ENCODE data around the gene STYX.

Gene STYX, protein sequence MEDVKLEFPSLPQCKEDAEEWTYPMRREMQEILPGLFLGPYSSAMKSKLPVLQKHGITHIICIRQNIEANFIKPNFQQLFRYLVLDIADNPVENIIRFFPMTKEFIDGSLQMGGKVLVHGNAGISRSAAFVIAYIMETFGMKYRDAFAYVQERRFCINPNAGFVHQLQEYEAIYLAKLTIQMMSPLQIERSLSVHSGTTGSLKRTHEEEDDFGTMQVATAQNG

DNA sequence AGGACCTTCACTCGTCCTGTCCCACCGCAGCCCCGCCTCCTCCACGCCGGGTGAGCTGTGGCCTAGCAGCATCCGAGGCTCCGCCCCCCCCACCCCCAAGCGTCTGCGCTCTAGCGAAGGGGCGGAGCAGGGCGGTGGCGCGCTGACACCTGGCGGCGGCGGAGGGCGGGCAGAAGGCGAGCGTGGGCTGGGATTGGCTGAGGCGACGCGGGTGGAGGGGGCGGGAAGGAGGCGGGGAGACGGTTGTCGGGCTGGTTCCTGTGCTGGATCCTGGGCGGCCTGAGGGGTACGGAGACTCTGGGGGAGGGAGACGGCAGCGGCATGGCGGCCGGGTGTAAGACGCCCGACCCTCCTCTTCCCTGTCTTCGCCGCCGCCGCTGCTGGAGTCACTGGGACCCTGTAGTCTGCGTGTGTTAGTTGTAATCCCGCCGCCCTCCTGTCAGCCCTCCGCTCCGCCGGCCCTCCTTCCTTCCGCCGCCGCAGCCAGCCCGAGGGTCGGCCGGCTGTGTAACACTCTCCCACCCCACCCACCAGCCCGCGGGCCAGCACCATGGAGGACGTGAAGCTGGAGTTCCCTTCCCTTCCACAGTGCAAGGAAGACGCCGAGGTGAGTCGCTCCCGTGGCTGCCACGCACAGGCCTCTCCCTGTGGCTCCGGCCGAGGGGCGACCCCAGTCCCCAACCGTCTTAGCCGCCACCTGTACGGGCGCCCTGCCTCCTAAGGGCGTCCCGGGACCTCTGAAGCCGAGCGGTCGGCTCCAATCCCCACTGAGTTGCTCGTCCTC lies at the start of gene STYX:
Gene STYX, plus strand, starts transcription at position 242 of the 784 bp plus-strand sequence. Its CDS starts 309 bp downstream, at position 551.
- FAIRE-seq = no peak

DNA sequence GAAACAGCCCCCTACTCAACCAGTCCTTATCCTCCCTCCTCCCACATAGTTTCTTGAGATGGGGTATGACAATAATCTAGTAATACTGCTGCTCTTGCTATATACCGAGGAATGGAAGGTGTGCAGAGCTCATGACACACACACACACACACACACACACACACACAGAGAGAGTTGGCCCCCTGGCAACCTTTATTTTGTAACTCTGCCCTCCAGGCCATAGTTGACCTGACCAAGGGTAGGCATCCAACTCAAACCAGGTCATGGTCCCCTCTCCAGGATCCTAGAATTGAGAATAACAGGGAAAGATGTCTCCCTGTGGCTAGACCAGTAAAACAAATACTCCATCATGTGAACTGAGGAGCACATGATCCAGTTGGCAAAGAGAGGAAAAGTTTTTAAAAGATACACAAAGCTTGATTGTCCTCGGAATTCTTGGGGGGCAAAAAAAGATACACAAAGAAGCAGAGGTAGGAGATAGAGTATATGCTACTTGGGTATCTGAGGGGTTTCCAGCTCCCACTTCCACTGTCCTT lies 45.9 kb upstream of the STYX start:
- FAIRE-seq = no peak

GRCh38 chr14:52686176-52686575 lies 43.8 kb upstream of the STYX start:
- no peak for FAIRE-seq

- no peak for FAIRE-seq
These were observed 38.8 kb upstream of the STYX start for GRCh38 chr14:52690983-52691760.

DNA sequence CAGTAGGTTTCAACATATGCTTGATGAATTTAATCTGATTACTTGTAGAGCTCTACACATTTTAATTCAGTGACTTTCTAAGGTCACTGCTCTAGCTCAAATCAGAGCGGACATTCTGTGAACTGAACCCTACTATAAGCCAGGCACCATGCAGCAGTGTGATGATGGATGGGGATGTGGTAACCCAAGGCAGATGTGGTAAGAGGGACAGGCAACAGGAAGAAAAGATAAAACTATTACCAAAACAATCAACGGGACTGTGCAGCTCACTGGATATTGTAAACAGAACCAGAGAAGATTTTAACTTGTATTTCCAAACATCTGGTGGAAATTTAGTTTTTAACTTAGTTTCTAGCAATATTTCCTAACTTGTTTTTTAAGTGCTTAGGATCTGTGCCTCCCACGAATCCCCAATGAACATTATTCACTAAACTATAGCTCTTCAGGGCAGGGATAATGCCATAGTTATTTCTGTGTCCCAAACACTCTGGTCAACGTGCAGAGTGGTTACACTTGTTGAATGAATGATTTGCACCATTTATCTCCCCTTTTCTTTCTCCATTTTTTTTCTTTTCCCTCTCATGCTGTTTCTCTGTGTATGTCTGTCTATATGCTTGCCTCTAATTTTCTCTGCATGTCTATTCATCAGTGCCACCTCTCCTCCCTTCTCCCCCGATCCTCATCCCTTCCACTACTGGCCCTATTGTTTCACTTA lies 37.6 kb upstream of the STYX start:
- no peak for FAIRE-seq

DNA sequence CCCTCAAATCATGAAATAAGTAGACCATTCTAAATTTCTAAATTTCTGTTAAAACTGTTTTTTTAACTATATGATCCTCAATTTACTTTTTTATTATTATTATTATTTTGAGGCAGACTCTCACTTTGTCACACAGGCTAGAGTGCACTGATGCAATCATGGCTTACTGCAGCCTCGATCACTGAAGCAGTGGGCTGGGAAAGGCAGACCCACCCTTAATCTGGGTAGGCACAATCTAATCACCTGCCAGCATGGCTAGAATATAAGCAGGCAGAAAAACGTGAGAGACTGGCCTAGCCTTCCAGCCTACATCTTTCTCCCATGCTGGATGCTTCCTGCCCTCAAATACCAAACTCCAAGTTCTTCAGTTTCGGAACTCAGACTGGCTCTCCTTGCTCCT lies 36.9 kb upstream of the STYX start:
- FAIRE-seq = no peak

GRCh38 chr14:52693532-52693931 lies 36.4 kb upstream of the STYX start:
- no peak for FAIRE-seq

DNA sequence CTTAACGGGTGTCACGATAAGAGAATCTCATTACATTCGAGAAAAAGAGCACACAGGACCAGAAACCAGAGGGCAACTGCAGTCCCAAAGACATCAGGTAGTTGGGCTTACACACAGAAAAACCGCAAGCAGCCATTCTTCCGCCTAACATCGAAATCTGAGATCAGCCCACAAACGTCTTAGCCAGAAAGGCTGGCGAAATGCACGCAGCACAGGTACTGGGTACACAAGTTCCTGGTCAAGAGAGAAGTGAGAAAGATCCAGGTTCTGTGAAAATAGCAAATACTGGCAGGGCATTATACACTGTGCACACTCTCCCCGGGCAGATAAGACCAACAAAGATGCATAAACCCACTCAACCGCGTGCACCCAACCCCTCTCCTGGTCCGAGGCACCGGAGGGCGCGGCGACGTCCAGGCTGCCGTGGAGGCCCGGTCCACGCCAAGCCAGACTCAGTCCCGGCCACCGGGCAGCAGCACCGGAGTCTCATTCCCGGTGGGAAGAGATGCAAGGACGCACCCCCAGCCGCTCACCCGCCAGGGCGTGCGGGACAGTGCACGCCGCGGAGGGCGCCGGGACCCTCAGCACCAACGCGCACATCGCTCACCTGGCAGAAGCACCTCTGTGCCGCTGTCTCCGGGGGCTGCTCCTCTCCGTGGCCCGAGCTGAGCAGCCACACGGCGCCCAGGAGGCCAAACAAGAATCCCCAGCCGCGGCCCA lies 35.0 kb upstream of the STYX start:
- FAIRE-seq = no peak

DNA sequence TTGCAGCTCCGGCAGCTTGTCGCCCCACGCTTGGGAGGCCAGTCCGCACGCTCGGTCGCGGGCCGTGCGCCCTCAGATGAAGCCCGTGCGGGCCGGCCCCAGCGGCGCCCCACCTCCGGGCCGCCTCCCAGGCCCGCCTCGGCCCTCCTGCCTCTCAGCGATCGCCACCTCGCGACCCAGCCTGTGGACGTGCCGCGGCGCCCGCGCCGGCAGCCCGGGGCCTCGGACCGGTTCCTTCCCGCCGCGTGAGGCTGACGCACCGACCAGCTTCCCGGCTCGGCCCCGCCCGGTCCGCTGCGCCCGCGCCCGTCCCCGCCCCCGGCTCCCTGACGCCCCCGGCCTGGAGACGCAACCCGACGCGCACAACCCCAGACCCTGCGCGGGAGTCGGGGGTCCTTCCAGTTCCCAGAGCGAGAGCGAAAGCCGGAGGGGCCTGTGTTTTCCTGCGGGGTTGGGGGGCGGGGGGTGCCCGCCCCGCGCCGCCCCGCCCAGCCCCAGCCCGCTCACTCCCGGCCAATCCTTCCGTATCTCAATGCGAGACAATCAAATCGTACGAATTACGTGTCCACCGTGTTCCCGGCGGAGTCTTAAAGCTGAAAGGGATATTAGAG lies 34.4 kb upstream of the STYX start, which contains the start of gene ERO1A:
Gene ERO1A, minus strand, starts transcription at position 78 of the 611 bp plus-strand sequence. Its CDS starts 77 bp downstream, at position 1.
- FAIRE-seq = no peak

DNA sequence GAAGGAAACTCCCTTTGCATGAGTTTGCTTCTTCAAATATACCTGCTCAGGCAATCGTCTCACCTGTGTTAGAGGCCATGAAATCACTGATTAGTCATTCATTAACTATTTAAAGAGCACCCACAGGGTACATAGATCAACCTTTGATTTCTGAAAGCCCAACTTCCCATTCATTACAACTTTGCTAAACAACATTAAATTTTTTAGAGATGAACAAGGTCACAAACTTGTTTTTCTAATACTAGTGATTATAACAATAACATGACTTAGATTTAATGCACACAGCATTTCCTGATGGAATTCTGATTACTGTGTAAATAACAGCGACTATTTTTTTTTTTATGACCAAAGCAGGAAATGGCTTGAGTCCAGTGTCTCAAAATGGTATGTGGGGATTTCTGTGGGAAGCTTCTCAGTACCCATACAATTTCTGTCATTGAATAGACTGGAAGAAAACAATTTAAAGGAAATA lies 29.2 kb upstream of the STYX start:
- no peak for FAIRE-seq

GRCh38 chr14:52701223-52701622 lies 28.7 kb upstream of the STYX start:
- FAIRE-seq = no peak

GRCh38 chr14:52703225-52703624 lies 26.7 kb upstream of the STYX start:
- FAIRE-seq = no peak

DNA sequence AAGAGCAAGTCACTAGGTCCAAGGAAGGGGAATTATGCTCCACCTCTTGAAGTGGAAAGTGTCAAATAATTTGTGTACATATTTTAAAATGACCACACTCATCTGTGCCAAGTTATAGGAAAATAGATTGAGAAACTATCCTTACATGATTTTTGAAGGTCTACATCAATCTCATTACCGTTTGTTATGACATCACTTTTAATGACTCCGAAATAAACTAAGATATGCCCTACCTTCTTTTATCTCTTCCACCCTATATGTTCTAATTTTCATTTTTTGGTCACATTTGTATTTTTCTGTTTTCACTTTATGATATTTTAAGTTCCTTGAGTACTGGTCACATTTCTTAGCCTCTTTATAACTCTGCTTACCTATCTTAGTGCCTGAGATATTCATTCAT lies 26.3 kb upstream of the STYX start:
- FAIRE-seq = no peak

DNA sequence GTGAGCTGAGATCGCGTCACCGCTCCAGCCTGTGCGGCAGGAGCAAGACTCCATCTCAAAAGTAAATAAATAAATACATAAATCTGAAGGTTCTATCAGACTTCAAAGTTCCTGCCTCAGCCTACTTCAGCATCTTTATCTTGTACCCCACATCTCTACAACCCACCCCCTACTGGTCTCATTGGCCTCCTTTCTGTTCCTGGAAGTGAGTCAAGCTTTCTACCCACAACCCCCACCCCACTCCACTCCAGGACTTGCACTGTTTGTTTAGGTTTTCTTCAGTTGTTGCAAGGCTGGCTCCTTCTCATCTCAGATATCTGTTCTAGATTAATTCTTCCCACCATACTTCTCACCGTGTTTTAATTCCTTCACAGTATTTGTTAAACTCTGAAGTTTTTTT lies 23.7 kb upstream of the STYX start:
- no peak for FAIRE-seq

DNA sequence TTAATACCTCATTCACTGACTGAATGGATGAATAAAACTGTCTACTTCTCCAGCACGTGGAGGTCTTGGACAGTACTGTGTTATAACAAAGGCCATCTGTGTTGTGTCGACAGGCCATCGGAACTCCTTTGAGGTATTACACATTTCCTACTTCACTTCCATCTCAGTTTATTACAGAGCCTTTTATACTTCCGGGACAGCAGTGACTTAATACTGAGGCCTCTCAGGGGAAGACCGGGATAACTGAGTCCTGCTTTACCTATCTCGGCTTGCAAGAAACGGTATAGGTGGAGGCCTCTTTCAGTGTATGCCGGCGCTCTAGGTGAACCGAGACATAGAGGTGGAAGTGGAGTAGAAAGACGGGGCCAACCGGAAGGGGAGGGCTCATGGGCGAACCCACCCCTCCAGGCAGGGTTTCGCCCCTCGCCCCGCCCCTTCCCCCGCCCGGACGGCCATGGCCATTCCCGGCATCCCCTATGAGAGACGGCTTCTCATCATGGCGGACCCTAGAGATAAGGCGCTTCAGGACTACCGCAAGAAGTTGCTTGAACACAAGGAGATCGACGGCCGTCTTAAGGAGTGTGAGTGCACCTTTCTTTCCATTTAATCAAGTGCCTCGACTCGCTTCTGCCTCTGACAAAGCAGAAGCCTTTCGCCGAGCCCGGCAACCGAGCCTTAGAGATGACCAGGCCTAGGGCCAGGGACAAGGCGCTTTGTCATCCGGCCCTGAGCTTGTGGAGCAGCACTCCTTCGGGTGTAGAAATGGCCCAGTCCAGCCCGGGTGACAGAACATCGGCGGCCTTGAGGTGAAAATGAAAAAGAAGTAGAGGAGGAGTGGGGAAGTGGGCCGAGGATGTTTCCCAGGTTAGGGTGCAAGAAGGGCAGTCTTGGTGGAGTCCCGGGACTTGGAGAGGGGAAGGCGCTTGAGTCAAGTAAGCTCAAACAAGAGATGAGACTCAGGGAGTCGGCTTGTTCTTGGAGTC lies 23.0 kb upstream of the STYX start, which contains the start of gene PSMC6:
Gene PSMC6, plus strand, starts transcription at position 477 of the 983 bp plus-strand sequence. Its CDS starts 20 bp downstream, at position 497.
- peak; percentile 92 for FAIRE-seq

DNA sequence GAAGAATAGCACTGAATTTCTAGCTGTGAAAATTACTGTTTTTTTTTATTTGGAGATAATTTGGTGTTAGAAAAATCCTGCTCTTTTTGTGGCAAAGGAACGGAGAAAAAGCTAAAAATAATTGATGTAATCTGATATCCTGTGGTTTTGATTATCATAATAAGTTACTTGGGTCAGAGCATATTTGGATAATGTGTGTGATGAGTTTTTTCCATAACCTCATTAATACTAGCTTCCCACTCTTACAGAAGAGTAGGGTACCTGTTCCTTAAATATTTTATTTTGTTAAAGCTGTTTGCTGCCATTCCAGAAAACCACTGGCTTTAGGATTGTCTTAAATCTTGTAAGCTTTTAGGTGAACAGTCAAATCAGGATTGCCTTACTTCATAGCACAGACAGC lies 18.3 kb upstream of the STYX start:
- no peak for FAIRE-seq

DNA sequence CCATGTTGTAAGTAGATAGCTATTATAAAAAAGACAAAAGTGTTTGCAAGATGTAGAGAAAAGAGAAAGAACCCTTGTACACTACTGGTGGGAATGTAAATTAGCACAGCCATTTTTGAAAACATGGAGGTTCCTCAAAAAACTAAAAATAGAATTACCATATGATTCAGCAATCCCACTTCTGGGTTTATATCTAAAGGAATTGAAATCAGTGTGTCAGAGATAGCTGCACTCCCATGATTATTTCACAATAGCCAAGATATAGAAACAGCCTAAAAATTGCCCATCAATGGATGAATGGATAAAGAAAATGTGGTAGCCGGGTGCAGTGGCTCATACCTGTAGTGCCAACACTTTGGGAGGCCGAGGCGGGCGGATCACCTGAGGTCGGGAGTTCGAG lies 13.8 kb upstream of the STYX start:
- no peak for FAIRE-seq

DNA sequence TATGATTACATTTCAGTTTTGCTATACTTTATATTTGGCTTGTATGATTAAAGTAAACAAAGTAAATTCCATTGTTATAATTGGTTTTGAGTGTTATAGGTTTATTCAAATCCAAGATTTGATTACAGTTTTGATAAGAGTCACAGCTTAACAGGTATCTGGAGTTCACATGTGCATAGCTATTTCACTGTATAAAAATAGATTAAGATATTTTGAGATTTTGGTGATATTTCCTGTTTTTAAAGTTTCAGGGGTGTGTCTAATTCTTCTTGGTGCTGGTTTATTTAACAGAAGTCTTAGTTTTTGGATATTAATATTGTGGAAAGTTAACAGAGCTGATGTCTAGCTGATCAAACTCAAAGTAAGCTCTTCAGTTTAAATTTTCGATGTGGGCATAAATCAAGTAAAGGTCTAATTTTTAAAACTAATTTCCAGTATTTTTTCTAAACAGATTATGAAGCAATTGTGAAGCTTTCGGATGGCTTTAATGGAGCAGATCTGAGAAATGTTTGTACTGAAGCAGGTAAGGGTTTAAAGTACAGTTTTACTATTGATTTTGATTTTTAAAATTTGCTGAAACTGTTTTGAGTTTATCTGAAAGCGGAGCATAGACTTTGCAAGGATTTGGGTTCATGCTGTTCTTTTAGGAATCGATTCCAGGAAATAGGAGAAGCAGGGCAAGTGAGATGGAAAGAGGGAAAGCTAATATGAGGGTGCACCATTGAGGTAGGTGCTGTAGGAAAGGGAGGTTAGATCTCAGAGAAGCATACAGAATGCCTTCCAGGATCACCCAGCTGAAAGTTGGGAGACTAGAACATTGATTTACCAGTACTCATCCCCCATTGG lies 6.2 kb upstream of the STYX start:
- no peak for FAIRE-seq

- no peak for FAIRE-seq
These were observed 5.7 kb upstream of the STYX start for GRCh38 chr14:52724360-52724644.

All from G401.6 (cell line).